ENCODE results near the gene LCN12. TPM values are rescaled to one million over a fixed set of nuclear protein-coding genes. Genes with fewer than 3 reads are reported as not detected.

The LCN12 gene
- total RNA-seq, 4 donors from 2014 or later = not detected

DNA sequence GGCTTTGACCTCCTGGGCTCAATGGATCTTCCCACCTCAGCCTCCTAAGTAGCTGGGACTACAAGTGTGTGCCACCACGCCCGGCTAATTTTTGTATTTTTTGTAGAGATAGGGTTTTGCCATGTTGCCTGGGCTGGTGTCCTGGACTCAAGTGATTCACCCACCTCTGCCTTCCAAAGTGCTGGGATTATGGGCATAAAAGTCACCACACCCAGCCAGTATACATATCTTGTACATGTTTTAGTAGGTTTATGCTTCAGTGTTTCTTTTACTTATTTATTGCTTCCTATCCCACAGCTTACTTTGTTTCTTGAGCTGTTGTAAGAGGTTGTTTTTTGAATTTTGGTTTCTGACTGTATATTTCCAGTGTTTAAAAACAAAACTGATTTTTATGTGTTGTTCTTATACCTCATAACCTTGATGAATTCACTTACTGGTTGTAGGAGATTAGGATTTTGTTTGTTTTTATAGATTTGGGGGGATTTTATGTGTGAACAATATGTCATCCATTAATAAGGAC lies 20.4 kb upstream of the LCN12 start:
- Histone ChIP-seq H3K27ac (no peak overlapping the region), H3K4me3 (no peak overlapping the region), H3K9me3 (no peaks in the 10 kb centered on the region), H3K4me1 (no peaks in the 10 kb centered on the region), H3K36me3 (peaks cover 0 to 9% of the 10 kb centered on the region in 2 donors), H3K27me3 (no peaks in the 10 kb centered on the region)
- 100% methylated on average over 2 of the region's 2 CpGs; no CpG with 5 or more reads in 1 of the 2 donors for WGBS, 2 donors (ENCODE audit: low coverage in 1 of 2)
- no peak for ATAC-seq
- TF ChIP-seq EP300 (IDR thresholded peaks at IDR 0.05) = no peak
- TF ChIP-seq, protein P1, sequence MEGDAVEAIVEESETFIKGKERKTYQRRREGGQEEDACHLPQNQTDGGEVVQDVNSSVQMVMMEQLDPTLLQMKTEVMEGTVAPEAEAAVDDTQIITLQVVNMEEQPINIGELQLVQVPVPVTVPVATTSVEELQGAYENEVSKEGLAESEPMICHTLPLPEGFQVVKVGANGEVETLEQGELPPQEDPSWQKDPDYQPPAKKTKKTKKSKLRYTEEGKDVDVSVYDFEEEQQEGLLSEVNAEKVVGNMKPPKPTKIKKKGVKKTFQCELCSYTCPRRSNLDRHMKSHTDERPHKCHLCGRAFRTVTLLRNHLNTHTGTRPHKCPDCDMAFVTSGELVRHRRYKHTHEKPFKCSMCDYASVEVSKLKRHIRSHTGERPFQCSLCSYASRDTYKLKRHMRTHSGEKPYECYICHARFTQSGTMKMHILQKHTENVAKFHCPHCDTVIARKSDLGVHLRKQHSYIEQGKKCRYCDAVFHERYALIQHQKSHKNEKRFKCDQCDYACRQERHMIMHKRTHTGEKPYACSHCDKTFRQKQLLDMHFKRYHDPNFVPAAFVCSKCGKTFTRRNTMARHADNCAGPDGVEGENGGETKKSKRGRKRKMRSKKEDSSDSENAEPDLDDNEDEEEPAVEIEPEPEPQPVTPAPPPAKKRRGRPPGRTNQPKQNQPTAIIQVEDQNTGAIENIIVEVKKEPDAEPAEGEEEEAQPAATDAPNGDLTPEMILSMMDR (IDR thresholded peaks at IDR 0.05) = no peak
- TF ChIP-seq POLR2A (IDR thresholded peaks at IDR 0.05) = no peak

DNA sequence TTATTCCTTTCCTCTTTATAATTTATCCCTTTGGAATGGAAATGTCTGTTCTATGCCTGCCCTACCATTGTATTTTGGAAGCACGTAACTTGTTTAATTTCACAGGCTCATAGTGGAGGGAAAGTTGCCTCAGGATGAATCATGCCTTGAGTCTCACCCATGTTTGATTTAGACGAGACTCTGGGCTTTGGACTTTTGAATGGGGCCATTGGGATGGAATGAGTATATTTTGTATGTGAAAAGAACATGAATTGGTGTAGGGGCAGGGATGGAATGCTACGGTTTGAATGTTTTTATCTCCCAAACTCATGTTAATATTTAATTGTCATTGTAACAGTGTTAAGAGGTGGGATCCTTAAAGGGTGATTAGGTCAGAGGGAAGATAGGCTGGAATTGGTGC lies 17.8 kb upstream of the LCN12 start:
- 59 to 90% methylated on average over 2 to 3 of the region's 3 CpGs for WGBS, 2 donors (ENCODE audit: low coverage in 1 of 2)
- H3K4me3 ChIP-seq = no peak overlapping the region
- no peaks in the 10 kb centered on the region for H3K27me3 ChIP-seq
- no peaks in the 10 kb centered on the region for H3K4me1 ChIP-seq
- H3K9me3 ChIP-seq = no peaks in the 10 kb centered on the region
- TF ChIP-seq, protein P1 (IDR thresholded peaks at IDR 0.05) = no peak
- no peak for TF ChIP-seq EP300 (IDR thresholded peaks at IDR 0.05)
- TF ChIP-seq POLR2AphosphoS5 (IDR thresholded peaks at IDR 0.05) = no peak
- TF ChIP-seq POLR2A (IDR thresholded peaks at IDR 0.05) = no peak
- H3K36me3 ChIP-seq = peaks cover 0 to 5% of the 10 kb centered on the region in 2 donors
- ATAC-seq = no peak
- no peak overlapping the region for H3K27ac ChIP-seq

DNA sequence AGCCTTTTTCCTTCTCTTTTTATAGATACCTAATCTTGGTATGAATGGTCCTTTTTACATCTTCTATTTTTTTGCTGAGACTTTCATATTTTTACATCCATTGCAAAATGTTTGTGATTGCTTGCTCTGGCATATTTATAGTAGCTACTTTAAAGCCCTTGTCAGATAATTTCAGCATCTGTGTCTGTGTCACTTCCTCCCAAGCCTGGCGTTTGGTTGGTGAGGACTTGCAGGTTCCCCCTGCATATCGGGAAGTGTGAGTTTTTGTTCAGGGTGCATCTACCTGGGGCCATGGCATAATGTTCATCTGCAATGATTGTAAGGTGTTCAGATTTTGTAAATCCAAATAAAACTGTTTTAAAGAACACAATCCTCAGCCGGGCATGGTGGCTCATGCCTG lies 16.4 kb upstream of the LCN12 start:
- TF ChIP-seq EP300 (IDR thresholded peaks at IDR 0.05) (no peak), POLR2A (IDR thresholded peaks at IDR 0.05) (no peak), POLR2AphosphoS5 (IDR thresholded peaks at IDR 0.05) (no peak)
- TF ChIP-seq, protein P1 (IDR thresholded peaks at IDR 0.05) = no peak
- no peaks in the 10 kb centered on the region for H3K9me3 ChIP-seq
- no peak overlapping the region for H3K27ac ChIP-seq
- H3K4me3 ChIP-seq = no peak overlapping the region
- WGBS, 2 donors (ENCODE audit: low coverage in 1 of 2) = 83% methylated on average over 2 of the region's 3 CpGs
- no peaks in the 10 kb centered on the region for H3K4me1 ChIP-seq
- ATAC-seq = no peak
- H3K36me3 ChIP-seq = peaks cover 0 to 19% of the 10 kb centered on the region in 2 donors
- H3K27me3 ChIP-seq = no peaks in the 10 kb centered on the region

DNA sequence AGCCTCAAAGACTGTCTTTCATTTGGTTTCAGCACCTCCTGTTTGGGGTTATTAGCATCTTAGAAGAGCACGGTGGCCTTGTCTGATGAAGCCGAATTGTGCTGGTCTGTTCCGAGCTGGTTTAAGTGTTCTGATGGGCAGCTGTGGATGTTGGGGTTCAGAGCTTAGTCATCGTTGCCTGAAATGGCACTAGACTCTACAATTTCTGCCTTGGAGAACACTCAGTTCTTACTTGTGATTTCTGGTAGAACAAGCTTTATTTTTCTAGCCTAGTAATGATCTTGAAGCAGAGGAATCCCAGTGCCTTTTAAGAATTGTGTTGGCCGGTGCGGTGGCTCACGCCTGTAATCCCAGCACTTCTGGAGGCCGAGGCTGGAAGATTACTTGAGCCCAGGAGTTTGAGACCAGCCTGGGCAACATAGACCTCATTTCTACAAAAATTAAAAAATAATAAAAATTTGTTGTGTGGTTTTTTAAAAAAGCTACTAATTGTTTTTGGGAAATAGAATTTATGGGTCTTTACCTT lies 15.4 kb upstream of the LCN12 start:
- no peak overlapping the region for H3K4me3 ChIP-seq
- no peaks in the 10 kb centered on the region for H3K9me3 ChIP-seq
- peaks cover 0 to 29% of the 10 kb centered on the region in 2 donors for H3K36me3 ChIP-seq
- no peak overlapping the region for H3K27ac ChIP-seq
- WGBS, 2 donors (ENCODE audit: low coverage in 1 of 2) = 83 to 88% methylated on average over 4 to 8 of the region's 8 CpGs
- no peak for ATAC-seq
- H3K4me1 ChIP-seq = no peaks in the 10 kb centered on the region
- no peak for TF ChIP-seq POLR2AphosphoS5 (IDR thresholded peaks at IDR 0.05)
- TF ChIP-seq, protein P1 (IDR thresholded peaks at IDR 0.05) = no peak
- no peak for TF ChIP-seq EP300 (IDR thresholded peaks at IDR 0.05)
- no peak for TF ChIP-seq POLR2A (IDR thresholded peaks at IDR 0.05)
- no peaks in the 10 kb centered on the region for H3K27me3 ChIP-seq

Data from gastroesophageal sphincter (tissue), 4 donors.